ENCODE results near the gene PDIK1L.
"Not testable (repeated sequence)": the region's sequence is repeated elsewhere in the genome, so short reads cannot be mapped to it uniquely, and the experiment has no call there.

Gene PDIK1L

GRCh38 chr1:26092422-26092821 is 19.2 kb upstream of the PDIK1L start:
- DNase-seq, result no peak

DNA sequence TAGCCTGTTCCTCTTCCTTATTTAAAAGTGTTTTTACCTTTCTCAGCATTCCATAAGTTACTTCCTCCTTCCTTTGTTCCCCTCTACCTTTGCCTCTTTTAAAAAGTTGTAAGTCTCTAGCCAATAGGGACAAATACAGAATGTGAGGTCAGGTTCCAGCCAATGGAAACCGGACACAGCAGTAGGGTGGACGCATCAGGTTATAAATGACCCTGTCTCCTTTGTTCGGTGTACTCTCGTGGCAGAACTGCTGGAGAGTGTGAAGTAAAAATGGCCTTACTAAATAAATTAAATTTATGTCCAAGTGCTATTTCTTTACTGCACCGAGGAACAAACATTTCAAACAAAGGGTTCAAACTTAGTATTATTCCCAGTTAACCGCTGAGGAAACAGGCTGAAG is 18.1 kb upstream of the PDIK1L start:
- not testable (repeated sequence) for DNase-seq

- DNase-seq, result no peak
Observed at GRCh38 chr1:26094076-26094669, 17.5 kb upstream of the PDIK1L start.

GRCh38 chr1:26094677-26095383 is 16.8 kb upstream of the PDIK1L start:
- no peak for DNase-seq

DNA sequence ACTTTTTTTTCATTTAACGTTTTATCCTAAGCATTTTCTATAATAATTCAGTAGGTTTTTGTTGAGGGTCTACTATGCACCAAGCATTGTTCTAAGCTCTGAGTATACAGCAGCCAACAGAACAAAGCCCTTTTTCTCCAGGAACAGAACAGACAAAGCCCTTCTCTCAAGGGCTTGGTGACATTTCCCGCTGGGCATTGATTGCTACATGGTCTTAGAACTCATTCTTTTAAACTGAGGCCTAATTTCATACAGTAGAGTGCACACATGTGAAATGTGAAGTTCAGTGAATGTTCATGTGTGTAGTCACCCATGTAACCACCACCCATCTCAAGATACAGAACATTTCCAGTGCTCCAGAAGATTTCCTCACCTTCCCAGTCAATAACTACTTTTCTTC is 15.2 kb upstream of the PDIK1L start:
- no peak for DNase-seq

DNA sequence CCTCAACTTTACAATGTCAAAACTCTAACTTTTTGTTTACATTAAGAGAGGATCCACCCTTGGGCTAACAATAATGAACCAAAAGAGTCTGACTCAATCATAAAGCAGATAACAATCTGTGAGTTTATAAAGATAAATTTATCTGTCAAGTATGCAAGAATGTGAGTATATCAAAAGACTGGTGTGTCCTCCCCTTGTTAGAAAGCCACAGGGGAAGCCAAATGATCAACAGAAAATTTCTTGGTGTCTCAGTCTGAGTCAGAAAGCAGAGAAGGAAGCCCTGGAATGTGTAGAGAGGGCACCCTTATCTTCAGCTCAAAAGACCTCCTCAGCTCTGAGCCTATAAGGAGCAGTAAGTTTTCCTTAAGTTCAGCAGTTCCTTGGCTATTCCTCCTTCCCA is 13.9 kb upstream of the PDIK1L start:
- no peak for DNase-seq

DNA sequence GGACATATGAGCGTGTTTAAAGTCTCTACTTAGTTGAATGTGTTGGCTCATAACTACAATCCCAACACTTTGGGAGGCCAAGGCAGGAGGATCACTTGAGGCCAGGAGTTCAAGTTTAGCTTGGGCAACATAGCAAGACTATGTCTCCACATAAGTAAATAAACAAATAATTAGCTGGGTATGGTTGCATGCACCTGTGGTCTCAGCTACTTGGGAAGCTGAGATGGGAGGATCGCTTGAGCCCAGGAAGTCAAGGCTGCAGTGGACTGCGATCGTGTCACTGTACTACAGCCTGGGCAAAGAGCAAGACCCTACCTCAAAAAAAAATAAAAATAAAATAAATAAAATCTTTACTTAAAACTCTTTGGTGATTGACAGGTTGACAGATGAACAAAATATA is 13.0 kb upstream of the PDIK1L start:
- DNase-seq, result no peak

DNA sequence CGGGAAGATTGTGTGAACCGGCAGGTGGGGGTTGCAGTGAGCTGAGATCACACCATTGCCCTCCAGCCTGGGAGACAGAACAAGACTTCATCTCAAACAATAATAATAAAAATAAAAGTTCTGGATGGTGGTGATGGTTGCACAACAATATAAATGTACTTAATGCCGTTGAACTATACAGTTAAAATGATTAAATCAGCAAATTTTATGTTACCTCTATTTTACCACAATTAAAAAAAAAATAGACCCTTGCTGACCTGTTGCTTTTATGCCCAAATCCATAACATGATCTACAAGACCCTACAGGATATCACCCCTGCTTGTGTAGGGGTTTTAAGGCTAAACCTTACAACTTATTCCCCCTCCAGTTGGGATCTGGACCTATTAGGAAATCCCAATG is 11.8 kb upstream of the PDIK1L start:
- DNase-seq, result no peak

GRCh38 chr1:26100204-26100603 is 11.4 kb upstream of the PDIK1L start:
- not testable (repeated sequence) for DNase-seq

DNA sequence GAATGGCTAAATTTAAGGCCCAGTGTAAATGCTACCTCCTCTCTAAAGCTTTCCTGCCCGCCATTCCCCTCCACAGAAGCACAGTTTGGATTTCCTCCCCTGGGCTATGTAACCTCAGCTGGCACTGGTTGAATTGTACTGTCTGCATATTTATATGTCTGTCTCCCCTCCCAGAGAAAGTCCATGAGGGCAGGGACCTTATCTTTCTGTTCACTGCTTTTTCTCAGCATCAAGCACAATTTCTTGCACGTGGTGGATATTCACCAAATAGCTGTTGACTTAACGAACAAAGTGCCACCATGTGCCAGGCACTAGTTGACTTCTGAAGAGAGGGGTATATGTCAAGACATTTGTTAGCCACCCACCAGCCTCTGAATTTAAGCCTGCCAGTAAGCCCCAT is 9.5 kb upstream of the PDIK1L start:
- no peak for DNase-seq

DNA sequence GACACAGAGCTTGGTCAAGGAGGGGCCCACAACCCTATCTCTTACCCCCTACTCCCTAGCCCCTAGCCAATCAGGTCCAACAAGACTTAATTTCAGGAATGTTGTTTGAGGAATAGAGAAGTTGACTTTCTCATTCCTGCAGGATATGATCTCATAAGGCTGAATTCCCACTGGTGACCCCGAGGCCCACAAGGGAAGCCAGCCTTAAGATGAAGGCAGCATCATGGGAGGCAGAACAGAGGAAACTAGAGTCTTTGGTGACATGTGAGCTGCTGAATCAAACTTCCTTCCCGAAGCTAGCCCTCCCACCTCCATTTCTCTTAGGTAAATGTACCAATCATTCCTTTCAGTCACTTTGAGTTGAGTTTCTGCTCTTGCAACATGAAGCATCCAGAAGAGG is 9.1 kb upstream of the PDIK1L start:
- DNase-seq, result no peak

GRCh38 chr1:26105226-26105548 is 6.4 kb upstream of the PDIK1L start:
- DNase-seq, result not testable (repeated sequence)

DNA sequence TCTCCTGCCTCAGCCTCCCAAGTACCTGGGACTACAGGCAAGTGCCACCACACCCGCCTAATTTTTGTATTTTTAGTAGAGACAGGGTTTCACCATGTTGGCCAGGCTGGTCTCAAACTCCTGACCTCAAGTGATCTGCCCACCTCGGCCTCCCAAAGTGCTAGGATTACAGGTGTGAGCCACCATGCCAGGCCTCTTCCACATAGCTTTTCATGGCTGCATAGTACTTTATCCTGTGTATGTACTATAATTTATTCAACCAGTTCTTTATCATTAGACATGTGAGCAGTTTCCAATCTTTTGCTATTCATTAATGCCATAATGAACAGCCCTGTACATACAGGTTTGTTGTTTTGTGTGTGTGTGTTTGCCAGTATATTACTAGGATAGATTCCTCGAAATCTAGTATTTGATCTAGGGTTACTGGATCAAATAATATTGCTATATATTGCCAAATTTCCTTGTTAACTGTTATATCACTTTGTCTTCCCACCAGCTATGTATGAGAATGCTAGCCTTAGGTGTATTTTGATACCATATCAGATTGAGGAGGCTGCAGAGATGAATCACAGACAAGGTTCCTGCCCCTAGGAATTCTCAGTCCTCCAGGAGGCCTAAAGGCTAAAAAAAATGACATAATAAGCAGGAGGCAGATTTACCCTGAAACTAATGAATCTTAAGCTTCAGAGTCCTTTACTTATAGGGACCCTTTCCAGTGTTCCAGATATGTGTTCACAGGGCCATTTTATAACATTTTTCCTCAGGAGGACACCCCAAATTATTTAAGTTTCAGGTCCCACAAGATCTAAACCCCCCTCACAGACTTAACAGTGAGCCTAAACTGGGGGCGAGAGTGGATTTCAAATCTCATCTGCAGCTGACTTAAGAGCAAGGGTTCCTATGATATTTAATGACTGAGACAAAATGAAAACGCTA is 2.1 kb upstream of the PDIK1L start:
- DNase-seq, result no peak

GRCh38 chr1:26110731-26111529 is 694 bp upstream of the PDIK1L start:
- peak; percentile 81 for DNase-seq

- DNase-seq, result no peak
Observed at GRCh38 chr1:26112407-26112775, 767 bp downstream of the PDIK1L start.

DNA sequence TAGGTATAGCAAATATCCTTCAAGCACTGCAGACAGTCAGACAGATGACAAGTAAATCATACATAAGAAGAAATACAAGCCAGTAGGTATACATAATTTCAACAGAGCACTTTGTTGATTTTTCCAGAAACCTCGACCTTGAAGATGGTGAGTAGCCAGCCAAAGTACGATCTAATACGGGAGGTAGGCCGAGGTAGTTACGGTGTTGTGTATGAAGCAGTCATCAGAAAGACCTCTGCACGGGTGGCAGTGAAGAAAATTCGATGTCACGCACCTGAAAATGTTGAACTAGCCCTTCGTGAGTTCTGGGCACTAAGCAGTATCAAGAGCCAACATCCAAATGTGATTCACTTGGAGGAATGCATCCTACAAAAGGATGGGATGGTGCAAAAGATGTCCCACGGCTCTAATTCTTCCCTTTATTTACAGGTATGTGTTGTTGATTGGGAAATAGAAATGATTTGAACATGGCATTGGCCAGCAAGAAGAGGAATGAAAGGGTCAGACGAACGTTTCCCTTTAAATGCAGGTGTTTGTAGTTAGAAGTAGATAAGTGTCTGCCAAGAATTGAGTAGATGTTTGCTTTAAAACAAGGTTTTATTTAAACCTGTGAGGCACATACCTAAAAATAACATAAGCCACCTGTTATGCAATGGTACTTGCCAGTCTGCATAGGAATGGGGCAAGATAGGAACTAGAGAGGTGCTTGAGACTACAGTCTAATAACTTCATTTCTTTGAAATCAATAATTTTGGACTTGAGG is 2.7 kb downstream of the PDIK1L start:
- no peak for DNase-seq

- DNase-seq, result no peak
Observed at GRCh38 chr1:26119892-26120608, 8.4 kb downstream of the PDIK1L start.

DNA sequence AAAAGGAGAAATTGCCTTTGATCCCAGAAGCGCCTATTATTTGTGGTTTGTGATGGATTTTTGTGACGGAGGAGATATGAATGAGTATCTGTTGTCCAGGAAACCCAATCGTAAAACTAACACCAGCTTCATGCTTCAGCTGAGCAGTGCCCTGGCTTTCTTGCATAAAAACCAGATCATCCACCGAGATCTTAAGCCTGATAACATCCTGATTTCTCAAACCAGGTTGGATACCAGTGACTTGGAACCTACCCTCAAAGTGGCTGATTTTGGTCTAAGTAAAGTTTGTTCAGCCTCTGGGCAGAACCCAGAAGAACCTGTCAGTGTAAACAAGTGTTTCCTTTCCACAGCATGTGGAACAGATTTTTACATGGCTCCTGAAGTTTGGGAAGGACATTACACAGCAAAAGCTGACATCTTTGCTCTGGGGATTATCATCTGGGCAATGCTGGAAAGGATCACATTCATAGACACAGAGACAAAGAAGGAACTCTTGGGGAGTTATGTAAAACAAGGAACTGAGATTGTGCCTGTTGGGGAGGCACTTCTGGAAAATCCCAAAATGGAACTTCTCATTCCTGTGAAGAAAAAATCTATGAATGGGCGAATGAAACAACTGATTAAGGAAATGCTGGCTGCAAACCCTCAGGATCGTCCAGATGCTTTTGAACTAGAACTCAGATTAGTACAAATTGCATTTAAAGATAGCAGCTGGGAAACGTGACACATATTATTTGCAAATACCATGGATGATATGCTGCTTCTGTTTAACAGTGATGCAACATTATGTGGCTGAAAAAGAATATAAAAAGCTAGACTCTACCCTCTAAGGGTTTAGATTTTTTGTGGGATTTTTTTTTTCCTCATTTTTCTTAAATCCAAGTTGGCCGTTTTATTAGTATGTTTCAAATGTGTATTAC is 10.5 kb downstream of the PDIK1L start:
- no peak for DNase-seq

- DNase-seq, result peak; percentile 38
Observed at GRCh38 chr1:26122988-26123973, 11.7 kb downstream of the PDIK1L start.

All from CD4-positive, alpha-beta T cell treated with Interleukin-10 for 1 hour (primary cell).